ENCODE measurements around the gene JAGN1.

Gene JAGN1

DNA sequence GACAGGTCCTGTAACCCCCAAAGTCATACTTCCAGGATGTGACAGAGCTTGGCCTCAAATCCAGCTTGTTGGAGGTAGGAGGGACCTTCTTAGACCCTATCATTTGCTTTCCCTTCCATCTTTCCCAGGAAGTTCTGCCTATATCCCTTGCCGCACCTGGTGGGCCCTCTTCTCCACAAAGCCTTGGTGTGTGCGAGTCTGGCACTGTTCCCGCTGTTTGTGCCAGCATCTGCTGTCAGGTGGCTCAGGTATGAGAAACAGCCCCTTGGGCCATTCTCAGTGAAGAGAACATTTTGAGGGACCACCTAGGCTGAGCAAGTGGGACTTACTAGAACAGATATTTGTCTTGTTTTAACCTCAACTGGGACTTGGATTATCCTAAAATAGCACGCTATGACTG lies 13.5 kb downstream of the JAGN1 start:
- DNase-seq = no peak
- TF ChIP-seq, protein P1, sequence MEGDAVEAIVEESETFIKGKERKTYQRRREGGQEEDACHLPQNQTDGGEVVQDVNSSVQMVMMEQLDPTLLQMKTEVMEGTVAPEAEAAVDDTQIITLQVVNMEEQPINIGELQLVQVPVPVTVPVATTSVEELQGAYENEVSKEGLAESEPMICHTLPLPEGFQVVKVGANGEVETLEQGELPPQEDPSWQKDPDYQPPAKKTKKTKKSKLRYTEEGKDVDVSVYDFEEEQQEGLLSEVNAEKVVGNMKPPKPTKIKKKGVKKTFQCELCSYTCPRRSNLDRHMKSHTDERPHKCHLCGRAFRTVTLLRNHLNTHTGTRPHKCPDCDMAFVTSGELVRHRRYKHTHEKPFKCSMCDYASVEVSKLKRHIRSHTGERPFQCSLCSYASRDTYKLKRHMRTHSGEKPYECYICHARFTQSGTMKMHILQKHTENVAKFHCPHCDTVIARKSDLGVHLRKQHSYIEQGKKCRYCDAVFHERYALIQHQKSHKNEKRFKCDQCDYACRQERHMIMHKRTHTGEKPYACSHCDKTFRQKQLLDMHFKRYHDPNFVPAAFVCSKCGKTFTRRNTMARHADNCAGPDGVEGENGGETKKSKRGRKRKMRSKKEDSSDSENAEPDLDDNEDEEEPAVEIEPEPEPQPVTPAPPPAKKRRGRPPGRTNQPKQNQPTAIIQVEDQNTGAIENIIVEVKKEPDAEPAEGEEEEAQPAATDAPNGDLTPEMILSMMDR (IDR thresholded peaks at IDR 0.05) = no peak
- Histone ChIP-seq H3K27ac (peak overlapping the region; percentile 79 to 82), H3K27me3 (no peaks in the 10 kb centered on the region), H3K4me1 (peaks cover 0 to 35% (median 17%) of the 10 kb centered on the region in 4 donors), H3K4me3 (peak overlapping the region in 1 of 2 donors; percentile 65), H3K9me3 (no peaks in the 10 kb centered on the region), H3K36me3 (peaks cover 12 to 28% (median 13%) of the 10 kb centered on the region in 3 donors)
- intact Hi-C loops (cut with DNase I; ENCODE audit: low total_unique reads) = loop anchor here (5.0 kb wide), 1 partner anchor 402 kb away; no protein-coding TSS in a partner anchor

DNA sequence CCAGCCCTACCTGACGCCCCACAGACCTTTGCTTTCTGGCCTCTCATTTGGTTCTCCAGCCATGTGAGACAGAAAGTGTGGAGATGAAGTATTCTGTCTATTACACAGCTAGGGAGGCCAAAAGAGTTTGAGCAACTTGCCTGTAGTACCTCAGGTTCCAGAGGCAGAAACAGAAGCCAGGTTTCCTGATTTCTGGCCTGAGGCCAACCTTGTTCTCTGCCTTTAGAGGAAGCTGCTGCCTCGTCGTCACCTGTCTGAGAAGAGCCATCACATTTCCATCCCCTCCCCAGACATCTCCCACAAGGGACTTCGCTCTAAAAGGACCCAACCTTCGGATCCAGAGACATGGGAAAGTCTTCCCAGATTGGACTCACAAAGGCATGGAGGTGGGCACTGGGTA lies 16.1 kb downstream of the JAGN1 start:
- TF ChIP-seq, protein P1 (IDR thresholded peaks at IDR 0.05) = no peak
- intact Hi-C loops (cut with DNase I; ENCODE audit: low total_unique reads) = no loop called here
- Histone ChIP-seq H3K27ac (no peak overlapping the region), H3K9me3 (no peaks in the 10 kb centered on the region), H3K36me3 (peaks cover 13 to 53% (median 18%) of the 10 kb centered on the region in 3 donors), H3K27me3 (no peaks in the 10 kb centered on the region), H3K4me1 (peaks cover 0 to 31% (median 17%) of the 10 kb centered on the region in 4 donors), H3K4me3 (no peak overlapping the region)
- DNase-seq = no peak

DNA sequence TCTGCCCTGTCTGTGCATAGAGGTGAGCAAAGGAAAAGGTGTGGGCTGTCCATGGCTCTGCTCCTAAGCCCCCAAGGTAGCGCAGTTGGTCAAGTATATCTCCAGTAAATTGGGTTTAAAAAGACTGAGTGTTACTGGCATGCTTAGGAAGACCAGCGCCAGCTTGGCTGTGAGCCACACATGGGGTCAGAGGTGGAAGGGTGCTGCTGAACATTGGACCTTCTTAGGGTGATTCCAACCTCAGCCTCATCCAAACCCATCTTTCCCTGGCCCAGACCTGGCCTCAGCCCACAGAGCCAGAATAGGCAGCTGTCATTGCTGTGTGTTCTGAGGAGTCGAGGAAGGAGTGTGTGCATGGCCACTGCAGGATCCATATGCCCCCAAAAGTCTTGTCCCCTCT lies 17.9 kb downstream of the JAGN1 start:
- intact Hi-C loops (cut with DNase I; ENCODE audit: low total_unique reads) = no loop called here
- Histone ChIP-seq H3K27ac (no peak overlapping the region), H3K27me3 (no peaks in the 10 kb centered on the region), H3K4me3 (no peak overlapping the region), H3K4me1 (peaks cover 0 to 28% (median 7%) of the 10 kb centered on the region in 4 donors), H3K9me3 (no peaks in the 10 kb centered on the region), H3K36me3 (peaks cover 13 to 65% (median 18%) of the 10 kb centered on the region in 3 donors)
- no peak for DNase-seq
- TF ChIP-seq, protein P1 (IDR thresholded peaks at IDR 0.05) = no peak

DNA sequence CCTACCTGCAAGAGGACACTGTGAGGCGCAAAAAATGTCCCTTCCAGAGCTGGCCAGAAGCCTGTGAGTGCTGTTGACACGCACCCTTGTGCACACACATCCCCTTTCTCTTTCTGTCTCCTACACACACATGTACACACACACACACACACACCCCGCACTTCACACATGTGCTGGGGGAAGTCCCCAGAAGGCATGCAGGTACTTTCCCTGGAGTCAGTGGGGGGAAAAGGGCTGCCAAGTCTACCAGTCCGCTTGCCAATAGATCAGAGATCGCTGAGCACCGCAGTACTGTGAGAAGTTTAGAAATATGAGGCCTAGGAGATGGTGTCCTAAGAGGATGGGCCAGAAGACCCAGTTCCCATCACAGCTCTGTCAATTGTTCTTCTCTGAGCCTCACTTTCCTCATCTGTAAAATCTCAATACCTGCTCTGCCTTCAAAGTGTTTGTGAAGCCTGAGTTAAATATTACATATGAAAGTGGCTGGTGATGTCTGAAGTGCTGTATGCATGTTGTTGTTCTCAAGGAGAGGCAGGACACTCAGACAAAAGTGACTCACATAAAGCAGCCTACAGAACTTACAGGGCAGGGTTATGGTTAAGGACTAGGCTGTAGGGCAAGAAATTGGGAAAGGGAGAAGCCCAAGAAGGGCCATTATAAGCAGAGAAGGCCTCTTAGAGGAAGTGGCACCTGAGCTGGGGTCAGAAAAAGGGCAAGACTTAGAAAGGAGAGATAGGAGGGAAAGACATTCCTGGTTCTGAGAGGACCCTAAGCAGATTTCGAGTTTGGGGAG lies 19.0 kb downstream of the JAGN1 start:
- no peak overlapping the region for H3K4me3 ChIP-seq
- no peaks in the 10 kb centered on the region for H3K27me3 ChIP-seq
- H3K27ac ChIP-seq = no peak overlapping the region
- intact Hi-C loops (cut with DNase I; ENCODE audit: low total_unique reads) = loop anchor here (5.0 kb wide), 1 partner anchor 57 kb away; no protein-coding TSS in a partner anchor
- no peaks in the 10 kb centered on the region for H3K9me3 ChIP-seq
- H3K36me3 ChIP-seq = peaks cover 13 to 65% (median 18%) of the 10 kb centered on the region in 3 donors
- TF ChIP-seq, protein P1 (IDR thresholded peaks at IDR 0.05) = no peak
- peaks cover 0 to 30% (median 10%) of the 10 kb centered on the region in 4 donors for H3K4me1 ChIP-seq
- no peak for DNase-seq

DNA sequence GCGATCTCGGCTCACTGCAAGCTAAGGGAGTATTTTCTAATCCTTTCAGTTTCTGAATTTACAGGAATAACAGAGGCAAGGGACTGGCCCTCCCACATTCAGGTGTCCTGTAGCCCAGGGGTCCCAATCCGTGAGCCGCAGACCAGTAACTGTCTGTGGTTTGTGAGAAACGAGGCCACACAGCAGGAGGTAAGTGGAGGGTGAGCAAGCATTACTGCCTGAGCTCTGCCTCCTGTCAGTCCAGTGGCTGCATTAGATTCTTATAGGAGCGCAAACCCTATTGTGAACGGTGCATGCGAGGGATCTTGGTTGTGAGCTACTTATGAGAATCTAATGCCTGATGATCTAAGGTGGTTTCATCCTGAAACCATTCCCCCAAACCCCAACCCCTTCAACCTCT lies 21.5 kb downstream of the JAGN1 start:
- H3K36me3 ChIP-seq = peaks cover 7 to 57% (median 15%) of the 10 kb centered on the region in 3 donors
- H3K9me3 ChIP-seq = no peaks in the 10 kb centered on the region
- peaks cover 5 to 44% (median 27%) of the 10 kb centered on the region in 4 donors for H3K4me1 ChIP-seq
- intact Hi-C loops (cut with DNase I; ENCODE audit: low total_unique reads) = loop anchor here (5.0 kb wide), 1 partner anchor 60 kb away; no protein-coding TSS in a partner anchor
- no peaks in the 10 kb centered on the region for H3K27me3 ChIP-seq
- DNase-seq = no peak
- H3K4me3 ChIP-seq = no peak overlapping the region
- no peak overlapping the region for H3K27ac ChIP-seq
- TF ChIP-seq, protein P1 (IDR thresholded peaks at IDR 0.05) = no peak
